NCI-H82 (cell line): ENCODE measurements around the gene CORIN.
"Not testable (repeated sequence)": the region's sequence is repeated elsewhere in the genome, so short reads cannot be mapped to it uniquely, and the experiment has no call there.

Experiments
- DNase-seq: peaks from one replicate; lab custom pipeline; 2025; lab: John Stamatoyannopoulos, UW

The CORIN gene

DNA sequence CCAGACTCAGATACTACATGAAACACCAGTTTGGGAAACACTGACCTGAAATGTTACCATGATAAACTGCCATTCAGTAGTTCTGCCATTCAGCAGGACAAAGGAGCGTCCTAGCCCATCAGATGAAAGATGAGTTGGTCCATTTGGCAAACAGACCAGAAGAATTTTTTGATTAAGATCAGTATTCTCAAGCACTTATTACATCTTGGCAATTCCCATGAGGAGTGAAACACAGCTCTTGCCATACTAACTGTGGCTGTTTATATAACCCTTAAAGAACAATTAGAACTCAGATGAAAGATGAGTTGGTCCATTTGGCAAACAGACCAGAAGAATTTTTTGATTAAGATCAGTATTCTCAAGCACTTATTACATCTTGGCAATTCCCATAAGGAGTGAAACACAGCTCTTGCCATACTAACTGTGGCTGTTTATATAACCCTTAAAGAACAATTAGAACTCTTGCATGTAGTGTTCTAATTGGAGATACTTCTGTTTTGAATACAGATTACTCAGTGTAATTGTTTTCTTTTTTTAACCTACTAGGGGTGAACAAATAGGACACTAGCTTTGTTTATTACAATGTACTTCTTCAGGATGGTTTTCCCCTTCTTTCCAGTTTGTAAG is 146.0 kb downstream of the CORIN start:
- not testable (repeated sequence) for DNase-seq

DNA sequence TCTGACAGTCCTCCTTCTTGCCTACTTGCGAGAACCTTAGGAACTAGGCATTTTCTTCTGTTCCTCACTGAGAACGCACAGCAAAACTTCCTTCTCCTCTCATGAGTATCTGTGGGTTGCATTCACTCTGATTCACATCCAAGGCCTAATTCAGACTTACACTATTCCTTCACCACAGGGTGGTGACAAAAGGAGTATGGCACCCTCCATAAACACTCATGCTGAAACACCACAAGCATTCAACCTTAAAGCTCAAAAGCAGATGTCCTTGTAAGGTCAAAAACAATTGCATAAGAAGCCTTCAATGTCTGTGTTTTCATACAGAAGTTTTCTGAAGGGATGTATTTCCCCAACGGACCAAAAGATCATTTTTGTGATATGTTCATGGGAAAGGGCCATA is 147.3 kb downstream of the CORIN start:
- no peak for DNase-seq

DNA sequence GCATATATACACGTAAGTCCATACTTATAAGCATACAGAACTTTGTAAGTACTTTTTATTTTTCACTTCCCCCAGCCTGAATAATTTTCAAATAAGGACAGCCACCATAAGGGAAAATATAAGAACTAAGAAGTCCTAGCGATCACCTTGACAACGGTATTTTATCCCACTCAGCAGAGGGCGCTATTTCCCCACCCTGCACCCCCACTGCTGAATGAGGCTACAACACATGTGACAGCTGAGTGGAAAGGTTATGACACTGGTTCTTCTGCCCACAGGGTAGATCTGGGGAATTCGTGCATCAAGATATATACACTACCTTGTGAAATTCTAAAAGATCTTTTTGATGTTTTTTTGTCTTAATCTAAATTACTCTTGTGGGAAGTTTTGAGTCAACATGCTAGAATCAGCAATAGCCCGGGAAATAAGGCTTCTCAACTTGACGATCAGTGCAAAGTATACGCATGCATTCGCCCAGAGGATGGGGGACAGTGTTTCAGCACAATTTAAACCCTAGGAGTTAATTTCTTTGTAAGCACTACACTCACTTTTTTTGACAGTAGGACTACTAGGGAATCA is 151.5 kb downstream of the CORIN start:
- peak; percentile 70 for DNase-seq

DNA sequence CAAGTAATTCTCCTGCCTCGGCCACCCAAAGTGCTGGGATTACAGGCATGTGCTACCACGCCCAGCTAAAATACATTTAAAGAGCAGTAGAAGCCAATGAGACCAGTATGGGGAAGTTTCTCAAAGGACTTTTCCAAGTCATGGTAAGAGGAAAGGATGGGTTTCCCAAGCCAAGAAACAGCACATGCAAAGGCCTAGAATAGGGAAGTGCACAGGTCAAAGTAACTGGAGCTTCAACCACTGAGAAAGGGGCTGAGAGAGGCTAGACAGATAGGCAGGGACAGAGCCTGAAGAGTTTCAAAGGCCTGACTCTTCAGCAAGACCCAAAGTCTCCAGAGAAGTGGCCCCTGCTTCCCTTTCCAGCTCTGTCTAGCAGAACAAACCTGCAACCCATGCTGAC is 162.1 kb downstream of the CORIN start:
- DNase-seq: no peak

DNA sequence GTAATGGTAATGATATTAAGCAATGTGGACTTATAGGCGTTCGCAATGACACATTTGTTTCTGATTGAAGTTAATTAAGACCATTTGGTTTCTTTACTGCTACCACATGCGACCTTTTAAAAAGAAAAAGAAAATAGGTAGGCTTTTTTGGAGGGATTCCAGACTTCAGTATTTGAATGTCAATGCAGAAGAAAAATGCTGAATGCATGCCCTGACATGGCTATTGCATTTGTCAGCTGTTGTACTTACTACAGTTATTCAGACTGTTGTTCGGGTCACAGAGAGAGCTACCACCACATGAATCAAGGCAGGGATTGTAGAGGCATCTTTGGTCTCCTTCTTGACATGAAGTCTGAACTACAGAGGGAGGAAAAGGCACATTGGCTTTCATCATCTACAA is 163.7 kb downstream of the CORIN start:
- DNase-seq: no peak

DNA sequence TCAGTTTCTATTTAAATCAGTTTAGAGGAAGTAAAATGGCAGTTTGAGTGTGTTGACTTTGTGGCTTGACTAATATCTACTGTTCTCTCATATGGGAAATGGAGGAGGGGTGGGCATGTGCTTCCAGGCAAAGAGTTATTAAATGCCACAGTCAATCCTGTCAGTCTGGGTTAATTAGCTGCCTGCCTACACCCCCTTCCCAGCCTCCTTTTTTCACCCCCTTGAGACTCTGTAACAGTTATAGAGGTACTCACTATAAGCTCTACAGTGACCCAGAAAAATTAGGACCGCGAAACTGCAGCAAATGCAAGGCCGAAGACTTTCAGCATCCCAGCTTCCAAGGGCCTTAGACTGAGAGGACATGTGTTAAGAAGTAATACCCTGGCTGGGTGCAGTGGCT is 165.2 kb downstream of the CORIN start:
- DNase-seq: no peak

DNA sequence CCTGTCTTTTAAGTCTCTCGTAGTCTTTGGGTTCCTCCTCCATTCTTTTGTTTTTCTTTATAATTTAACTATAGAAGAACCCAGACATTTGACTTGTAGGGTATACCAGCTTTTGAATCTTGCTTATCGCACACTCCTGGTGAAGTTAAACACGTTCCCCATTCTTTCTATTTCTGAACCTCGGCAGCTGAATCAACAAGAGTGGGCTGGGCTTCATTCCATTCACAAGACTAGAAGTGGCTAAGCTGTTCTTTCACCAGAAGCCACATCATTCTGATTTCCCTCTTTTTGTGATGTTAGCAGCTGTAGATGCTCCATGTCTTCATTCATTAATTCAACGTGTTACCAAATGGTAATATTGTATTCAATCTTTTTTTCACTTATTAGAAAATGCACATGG is 167.9 kb downstream of the CORIN start:
- no peak for DNase-seq

DNA sequence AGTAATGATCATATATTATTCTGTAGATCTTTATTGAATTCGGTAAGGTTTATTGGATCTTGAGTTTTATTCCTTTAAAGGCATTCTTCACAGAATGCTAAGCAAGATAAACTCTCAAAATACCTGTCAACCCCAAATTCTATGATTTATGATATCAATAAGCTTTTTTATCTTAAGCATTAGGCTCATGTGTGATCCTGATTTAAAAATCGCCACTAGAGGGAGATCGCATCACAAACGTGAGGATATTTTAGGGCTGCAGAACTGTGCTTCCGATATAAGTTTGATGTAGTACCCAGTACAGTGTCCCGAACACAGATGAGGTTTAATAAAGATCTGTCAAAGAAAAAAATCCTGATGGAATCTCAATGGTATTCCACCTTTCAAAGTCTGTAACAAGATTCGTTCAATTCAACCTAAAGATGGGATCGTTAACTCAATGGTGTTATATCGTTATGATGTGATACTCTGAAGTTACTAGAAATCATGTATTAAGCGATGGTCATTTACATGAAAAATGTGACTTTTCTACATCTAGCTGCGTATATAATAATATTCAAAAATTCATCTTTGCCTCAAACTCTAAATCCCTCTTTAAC is 169.0 kb downstream of the CORIN start:
- DNase-seq: peak; percentile 71

DNA sequence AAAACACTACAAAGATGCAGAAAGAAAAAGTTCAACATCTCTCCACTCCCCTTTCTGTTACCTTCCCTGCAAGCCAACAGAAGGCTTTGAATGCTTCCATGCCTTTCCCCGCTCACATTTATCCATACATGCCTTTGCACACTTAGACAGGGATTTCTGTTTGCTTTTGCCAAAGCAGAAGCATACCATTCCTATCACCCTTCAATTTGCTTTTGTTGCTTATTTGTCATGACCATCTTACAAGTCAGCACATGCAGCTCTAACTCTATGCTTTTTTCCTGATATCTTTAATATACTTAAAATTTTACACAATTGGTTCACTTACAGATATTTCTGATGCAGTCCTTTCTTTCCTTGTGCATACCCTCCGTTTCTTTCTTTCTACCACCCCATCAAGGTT is 169.6 kb downstream of the CORIN start:
- no peak for DNase-seq

DNA sequence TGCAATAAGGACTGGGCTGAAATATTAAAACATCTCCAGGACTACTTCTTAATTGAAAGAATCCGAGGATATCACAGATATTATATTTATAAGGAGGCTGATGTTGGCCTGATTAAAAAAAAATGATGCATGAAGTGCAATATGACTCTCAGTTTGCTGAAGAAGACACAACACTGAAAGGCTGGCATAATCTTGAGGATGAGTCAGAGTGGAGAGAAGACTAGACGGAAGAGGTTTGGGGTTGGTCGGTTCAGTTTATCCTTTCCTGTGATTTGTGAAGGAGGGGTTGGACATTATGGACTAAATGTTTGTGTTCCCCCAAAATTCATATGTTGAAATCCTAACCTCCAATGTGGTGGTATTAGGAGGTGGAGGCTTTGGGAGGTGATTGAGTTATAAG is 170.3 kb downstream of the CORIN start:
- no peak for DNase-seq

DNA sequence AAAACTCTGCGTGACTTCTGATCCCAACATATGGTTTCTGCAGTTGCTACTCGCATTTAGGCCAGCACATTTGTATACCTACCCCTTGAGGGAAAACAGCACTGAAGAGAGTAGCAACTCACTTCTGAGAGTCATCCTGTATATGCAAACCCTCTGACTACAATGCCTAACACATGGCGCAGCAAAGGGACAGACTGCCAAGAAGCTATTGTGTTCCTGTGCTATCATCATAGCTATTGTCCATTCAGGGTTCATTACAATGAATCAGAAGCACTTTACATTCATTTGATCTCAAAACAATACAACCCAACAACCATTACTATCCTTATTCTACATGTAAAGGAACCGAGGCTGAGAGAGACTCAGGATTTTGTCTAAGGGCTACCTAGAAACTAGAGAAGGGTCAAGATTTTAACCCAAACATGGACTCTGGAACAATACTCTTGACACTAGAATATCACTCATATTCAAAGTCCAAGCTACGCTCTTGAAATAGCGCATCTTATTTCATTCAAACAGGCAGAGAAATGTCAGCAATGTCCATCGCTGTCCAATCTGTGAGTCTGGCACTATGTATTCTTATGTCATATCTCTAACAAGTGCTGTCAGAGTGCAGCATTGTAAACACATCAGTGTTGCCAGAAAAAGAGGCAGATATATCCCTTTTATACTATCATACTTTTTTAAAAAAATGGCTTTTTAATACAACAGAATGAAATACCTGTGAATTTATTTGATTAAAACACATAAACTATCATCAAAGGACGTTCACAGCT is 173.6 kb downstream of the CORIN start:
- DNase-seq: no peak

DNA sequence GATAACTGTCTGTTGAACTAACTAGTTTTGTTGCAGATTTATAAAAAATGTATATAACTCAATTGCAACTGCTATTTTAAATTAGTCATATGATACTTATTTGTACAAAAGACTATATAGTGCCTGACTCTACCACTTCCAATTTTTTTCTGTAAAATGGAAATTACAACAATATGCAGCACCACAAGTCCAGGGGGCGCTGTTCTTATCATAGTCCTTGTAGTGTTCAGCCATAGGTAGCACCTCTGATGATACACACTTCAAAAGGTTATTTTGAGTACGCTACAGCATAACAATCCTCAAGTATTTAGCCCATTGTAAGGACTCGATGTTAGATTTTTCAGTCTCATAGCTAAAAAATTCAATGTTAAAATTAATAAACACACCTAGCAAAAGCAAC is 174.9 kb downstream of the CORIN start:
- DNase-seq: peak; percentile 48

DNA sequence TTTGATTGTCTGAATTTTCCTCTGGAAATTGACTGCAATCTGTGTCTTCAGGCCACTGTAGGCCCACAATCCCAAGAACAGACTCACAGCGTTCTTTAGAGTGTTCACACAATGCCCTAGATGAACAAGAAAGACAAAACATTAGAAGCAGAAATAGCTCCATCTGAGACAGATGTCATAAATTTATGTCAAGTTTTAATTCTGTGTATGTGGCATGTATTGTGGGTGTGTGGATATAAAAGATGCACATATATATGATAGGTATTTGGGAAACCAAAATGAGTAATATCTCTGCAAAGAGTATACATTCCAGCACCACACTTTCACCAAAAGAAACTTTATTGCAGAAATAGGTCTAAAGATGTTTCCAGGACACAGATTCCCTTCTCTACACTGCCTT is 176.1 kb downstream of the CORIN start:
- DNase-seq: no peak

DNA sequence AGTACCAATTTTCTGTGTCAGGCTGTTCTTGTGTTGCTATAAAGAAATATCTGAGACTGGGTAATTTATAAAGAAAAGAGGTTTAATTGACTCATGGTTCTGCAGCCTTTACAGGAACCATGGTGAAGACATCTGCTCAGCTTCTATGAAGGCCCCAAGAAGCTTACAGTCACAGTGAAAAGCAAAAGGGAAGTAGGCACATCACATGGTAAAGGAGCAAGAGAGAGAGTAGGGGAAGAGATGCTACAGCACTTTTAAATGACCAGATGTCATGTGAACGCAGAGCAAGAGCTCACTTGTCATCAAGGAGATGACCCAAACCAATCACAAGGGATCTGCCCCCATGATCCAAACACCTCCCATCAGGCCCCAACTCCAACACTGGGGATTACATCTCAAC is 178.5 kb downstream of the CORIN start:
- no peak for DNase-seq

DNA sequence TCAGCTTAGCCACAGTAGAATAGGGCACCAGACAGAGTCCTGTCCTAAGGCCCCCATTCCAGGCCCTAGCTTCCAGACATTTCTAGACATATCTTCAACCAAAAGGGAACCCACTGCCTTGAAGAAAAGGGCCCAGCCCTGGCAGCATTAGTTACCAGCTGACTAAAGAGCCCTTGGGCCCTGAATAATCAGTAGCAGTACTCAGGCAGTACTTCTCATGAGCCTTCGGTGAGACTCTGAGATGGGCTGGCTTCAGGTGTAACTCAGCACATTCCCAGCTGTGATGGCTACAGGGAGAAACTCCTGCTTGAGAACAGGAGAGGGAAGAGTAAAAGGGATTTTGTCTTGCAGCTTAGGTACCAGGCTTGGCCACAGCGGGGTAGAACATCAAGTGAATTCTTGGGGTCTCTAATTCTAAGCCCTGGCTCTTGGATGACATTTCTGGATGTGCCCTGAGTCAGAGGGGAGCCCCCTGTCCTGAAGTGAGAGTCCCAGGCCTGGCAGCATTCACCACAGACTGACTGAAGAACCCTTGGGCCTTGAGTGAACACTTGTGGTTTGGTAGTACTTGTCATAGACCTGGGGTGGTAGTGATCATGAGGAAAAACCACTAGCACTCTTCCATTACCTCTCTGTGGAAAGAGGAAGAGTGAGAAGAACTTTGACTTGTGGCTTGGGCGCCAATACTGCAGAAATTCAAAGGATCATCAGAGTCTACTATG is 182.7 kb downstream of the CORIN start:
- no peak for DNase-seq

DNA sequence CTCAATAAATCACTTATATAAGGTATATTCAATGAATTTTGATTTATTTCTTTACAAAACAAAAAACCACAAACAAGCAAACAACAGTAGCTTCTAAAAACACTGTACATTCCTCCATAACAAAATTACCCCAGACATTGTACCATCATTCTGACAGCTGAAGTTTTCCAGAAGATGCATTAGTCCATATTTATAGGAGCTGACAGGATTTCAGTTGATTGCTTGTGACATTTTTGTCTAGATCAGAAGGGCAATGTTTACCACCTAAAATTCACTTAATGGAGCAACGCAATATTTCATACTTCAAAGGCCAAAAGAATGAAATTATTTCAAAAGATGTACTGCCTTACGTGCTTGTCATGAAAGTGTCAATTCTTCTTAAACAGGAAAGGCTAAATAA is 185.8 kb downstream of the CORIN start:
- DNase-seq: no peak

DNA sequence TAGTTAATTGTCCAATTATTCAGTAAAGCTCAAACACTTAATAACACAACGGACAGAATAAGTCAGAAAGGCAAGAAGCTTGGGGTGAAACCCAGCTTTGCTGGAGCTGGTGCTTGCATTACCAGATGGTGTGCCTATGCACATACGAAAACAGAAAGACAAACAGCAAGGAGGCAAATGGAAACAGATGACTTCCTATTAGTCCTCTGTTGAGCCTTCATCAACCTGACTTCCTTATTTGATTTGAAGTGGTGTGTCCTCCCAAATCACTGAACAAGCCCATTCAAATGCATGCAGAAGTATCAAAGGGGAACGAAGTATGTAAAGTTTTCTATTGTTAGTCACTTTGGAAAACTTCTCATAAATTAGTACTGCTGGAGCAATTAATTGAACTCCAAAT is 186.6 kb downstream of the CORIN start:
- DNase-seq: no peak

DNA sequence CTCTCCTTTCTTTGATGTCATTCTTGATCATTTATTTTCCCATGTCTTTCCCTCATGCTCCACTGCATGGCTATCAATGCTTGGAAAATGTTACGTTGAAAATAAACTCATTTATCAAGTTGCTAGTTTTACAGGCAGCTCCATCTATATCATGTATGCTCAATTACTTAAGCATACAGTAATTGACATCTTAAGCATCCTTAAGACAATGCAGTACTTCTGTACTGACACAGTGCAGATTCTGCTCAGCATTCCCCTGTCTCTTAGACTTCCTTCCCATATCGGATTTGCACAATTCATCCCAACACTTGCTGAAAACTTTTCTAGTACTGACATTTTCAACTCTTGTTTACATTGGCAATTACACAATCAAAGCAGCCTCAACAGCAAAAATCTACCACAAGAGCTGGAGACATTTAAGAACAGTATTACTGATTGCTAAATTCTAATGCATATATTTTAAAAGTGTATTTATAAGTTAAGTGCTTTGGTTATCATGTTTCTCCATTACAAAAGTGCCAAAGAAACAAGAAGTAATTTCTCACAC is 187.2 kb downstream of the CORIN start:
- DNase-seq: no peak

DNA sequence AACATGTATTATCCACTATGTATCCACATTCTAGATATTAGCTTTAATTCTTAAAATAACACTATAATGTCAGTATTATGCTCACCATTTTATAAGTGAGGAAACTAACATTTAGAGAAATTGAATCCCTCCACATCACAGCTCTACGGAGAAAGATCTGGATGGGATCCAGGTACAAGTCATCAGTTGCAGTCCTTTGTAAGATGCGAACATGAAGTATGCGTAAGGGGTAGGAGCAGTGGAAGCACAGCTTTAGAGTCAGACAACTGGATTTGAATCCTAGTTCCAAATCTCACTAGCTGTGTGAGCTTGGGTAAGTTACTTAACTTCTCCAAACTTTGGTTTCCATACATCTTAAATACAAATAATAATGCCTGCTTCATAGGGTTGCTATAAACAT is 190.3 kb downstream of the CORIN start:
- no peak for DNase-seq

DNA sequence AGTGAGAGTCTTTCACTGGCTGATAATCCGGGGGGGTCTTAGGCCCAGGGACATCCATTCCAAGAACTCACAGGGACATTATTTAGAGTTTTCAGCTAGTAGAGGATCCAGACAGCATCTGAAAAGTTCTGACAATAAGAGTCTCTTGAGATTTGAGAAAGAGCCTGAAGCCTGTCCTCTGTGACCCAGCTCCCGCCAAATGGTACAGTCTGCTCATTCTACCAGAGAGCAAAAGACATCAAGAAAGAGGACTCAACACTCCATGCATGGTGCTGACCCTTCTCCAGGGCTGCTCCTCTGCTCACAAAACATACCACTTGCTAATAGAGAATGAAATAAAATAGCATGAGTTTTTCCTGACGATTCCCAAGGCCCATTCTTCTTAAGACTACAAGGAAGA is 190.8 kb downstream of the CORIN start:
- DNase-seq: no peak

DNA sequence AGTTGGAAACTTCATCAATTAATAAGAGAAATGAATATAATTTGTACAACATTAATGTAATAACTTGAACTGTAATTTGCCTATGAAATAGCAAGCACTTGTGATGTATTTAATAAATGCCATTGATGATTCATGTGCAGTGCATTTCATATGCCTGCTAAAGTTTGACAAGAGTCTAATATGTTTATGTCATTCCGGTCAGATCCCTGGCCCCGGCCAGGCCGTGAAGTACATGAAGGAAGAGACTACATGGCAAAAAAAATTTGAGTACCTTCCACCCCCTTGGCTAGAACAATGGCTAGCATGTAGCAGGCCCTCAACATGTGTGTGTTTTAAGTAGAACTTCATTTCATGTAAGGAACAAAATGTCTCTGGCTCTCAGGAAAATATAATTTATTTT is 191.5 kb downstream of the CORIN start:
- DNase-seq: no peak

DNA sequence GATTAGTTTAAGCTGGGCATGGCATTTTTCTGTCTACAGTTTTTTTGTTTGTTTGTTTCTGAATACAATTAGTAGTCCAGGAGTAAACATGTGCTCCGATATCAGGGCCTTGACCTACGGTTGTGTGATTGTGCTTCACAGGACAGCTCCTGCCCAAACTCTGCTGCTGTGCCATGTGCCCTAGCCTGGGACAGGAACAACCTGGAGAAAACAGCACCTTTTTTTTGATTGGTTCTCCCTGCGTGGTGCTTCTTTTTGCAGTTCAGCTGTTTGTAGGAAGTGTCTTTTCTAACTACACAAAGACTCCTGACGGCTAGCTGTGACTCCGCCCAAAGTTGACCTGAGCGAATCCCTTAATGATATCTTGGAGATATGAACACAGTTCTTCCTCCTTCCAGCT is 194.0 kb downstream of the CORIN start:
- no peak for DNase-seq
